Stimulated activated CD8-positive, alpha-beta memory T cell treated with anti-CD3 and anti-CD28 coated beads, Interleukin-4, amount 100 ng/mL, for 24 hours (primary cell): Measurements from ENCODE around the gene PDGFD.

Source experiments
- DNase-seq: peaks from one replicate; pipeline ENCODE4 v3.0.0-alpha.2; 2020; ENCODE audit warnings: low read depth

Gene PDGFD

DNA sequence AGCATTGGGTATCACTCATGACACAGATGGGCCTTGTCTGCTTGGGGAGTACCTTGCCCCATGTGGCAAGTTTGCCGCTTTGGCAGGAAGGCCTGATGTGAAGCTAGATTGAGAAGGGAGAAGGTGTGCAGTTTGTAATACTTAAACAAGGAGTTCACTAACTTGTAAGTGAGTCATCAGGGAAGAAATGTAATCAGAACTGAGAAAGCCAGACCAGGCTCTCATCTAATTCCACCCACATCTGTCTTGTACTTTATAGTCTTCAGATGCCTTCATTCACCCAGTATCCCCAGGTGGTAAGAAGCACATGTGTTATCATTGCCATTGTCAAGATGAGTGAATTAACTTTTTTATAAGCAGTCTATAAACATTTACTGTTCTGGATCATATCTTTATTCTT lies 243.5 kb downstream of the PDGFD start:
- no peak for DNase-seq

DNA sequence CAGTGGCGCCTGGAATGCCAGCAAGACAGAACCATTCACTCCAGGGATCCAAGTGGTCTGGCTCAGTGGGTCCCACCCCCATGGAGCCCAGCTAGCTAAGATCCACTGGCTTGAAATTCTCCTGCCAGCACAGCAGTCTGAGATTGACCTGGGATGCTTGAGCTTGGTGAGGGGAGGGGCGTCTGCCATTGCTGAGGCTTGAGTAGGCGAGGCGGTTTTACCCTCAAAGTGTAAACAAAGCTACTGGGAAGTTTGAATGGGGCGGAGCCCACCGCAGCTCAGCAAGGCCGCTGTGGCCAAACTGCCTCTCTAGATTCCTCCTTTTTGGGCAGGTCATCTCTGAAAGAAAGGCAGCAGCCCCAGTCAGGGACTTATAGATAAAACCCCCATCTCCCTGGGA lies 253.2 kb downstream of the PDGFD start:
- DNase-seq: no peak

GRCh38 chr11:103907548-103908455 lies 256.1 kb downstream of the PDGFD start:
- no peak for DNase-seq

DNA sequence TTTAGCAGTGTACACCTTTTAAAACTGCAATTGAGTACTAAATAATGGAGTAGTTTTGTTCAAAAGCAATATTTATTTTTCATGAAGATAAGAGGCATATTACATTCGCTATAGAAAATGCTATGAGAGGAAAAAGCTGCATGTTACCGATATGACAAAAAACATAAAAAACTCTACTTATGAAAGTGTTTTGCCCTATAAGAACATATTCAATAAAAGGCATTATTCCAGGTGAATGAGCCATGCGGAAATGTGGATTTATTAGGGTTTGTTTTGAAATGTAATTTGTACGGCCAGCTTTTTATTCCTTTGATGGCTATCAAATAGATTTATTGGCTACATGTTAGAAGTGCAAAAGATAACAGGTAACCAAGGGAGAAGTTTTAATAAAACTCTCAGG lies 256.8 kb downstream of the PDGFD start:
- DNase-seq: no peak

DNA sequence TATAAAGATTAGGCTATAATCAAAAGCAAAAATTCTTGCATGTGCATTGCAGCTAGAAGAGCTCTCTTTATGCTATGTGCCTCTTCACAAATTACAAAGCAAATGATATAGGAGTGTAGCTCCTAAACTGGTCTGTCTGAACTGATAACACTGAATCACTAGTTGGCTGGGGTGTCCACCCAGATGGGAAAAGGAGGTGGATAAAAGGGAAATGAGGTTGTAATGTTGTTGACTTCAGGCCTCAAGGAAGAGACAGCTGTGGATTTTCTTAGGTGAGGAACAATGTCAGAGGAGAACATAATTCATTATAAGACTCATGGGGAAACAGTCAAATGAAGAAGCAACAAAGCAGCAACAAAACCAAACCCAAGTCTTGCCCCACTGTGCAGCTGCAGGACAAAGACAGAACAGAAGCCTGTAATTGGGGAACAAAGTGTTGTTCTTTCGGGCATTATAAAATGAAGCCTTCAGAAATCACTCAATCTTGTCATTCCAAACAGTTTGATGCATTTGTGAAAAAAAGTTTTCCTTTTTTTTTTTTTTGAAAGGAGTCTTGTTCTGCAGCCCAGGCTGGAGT lies 257.6 kb downstream of the PDGFD start:
- DNase-seq: no peak

DNA sequence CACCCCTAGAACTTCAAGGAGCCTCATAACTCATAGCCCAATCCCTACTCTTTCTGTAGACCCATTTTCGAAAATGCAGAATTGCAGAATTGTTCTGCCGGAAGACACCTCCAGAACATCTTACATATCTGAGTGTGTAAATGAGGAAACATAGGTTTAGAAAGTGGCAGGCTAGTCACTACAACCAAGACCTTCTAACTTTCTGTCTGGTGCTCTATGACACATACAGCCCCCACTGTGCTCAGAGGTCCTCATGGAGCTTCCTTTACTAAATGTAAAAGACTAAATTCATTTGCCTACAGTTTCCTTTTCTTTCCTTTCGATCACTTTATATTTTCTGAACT lies 259.7 kb downstream of the PDGFD start:
- no peak for DNase-seq

GRCh38 chr11:103903621-103904323 lies 260.2 kb downstream of the PDGFD start:
- DNase-seq: no peak

DNA sequence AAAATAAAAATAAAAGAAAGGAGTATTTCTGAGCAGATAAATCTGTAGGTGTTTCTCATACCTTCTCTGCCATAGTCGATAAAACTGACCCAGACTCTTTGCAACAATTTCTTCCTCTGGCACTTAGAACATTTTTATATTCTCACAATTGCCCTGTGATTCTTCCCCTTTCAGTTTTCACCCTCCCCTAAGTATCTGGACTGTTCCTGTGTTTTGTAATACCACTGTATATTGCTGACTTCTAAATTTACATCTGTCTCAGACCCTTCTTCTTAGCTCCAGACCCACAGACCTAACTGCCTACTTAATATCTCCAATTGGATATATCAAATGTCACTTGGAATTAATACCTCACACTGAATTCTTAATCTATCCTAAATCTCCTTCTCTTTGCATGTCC lies 261.0 kb downstream of the PDGFD start:
- DNase-seq: no peak

DNA sequence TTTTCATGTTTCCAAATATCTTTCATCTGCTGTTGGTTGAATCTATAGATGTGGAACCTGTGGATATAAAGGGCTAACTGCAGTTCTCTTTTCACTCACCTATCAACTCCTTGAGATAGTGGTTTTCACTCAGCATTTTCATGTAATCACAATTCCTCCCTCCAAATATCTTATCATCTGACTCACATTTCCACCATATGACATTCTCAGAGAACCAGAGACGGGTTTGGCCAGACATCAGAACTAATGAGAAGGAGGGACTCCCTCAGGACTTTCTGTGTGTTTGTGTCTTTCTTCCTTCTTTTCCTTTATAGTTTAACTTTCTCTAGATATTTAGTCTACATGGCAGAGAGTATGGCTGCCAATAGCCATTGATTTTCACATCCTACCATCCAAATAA lies 262.3 kb downstream of the PDGFD start:
- no peak for DNase-seq

DNA sequence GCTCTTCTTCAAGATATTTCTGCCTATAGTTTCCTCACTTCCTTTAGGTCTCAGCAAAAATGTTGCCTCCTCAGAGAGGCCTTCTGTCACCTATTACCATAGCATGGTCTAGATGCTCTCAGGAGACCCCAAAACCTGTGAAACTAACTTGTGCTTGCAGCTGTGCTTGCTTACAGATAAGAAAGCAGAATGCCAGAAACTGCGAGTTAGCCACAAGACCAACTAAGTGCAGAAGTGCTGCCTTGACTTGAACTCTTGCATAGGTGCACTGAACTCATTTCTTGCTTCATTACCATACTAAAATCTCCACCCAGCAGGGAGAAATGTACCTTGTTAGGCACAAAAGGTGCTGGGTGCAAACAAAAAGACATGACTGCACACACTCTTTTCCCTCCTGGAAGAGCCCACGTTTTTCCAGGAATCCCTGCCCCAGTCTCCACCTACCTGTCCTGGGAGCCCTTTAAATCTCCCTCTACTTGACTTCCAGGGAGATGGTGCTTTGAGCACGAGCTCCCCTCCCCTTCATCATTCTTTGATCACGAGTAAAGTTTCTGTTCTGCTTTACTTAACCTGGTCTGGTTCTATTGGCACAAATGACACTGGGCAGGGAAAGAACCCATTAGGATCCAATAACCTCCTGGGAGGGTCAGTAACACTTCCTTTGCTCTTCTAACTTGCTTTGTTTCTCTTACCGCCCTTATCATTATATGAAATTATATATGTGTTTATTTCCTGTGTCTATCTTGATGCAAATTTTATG lies 265.2 kb downstream of the PDGFD start:
- DNase-seq: no peak

- DNase-seq: no peak
Observed at GRCh38 chr11:103898065-103898464, 265.9 kb downstream of the PDGFD start.

DNA sequence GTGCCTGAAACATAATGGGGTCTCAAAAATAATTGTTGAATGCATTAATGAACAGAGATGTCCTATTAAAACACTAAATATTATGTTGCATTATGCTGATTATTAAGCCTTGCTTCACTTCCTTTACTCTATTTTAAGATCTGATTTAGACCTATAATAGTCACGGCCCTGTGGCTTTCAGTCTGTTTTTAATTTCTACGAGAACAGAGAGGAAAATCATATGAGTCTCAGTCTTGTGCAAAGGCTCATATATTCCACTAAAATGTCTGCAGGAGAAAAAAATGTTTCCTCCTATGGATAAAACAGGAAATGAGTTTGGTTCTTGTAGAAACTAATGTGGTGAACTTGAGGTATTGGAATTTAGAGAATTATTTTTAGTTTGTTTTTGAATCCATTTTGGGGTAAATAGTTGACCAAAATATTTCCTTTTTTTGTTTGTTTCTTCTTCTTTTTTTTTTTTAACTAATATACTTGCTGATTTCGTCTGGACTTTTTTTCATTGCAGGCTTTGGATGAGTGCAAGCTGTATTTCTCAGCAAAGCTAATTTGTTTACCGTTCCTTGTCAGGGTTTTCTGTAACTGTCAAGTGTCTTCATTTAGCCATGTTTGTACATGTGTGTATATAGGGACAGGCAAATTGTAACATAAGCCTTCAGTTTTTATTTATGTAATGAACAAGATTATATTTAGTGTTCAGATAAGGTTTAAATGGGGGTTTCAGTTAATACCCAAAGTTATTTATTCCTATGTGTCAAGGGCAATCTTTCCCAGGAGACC lies 266.6 kb downstream of the PDGFD start:
- DNase-seq: no peak

DNA sequence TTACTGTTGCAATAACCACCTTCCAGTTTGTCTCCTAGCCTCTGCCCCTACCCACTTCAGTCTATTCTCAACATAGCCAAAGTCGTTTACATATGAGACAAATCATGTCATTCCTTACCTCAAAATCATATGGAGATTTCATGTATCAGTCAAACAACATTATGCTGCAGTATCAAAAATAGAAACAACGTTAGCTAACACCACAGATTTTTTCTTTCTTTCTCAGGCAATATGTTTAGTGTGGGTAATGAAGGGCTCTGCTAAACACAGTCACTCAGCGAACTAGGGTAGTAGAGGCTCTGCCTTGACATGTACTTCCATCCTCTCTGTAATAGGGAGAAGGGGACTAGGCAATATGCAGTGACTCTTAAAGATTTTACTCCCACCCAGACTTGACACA lies 268.8 kb downstream of the PDGFD start:
- no peak for DNase-seq

DNA sequence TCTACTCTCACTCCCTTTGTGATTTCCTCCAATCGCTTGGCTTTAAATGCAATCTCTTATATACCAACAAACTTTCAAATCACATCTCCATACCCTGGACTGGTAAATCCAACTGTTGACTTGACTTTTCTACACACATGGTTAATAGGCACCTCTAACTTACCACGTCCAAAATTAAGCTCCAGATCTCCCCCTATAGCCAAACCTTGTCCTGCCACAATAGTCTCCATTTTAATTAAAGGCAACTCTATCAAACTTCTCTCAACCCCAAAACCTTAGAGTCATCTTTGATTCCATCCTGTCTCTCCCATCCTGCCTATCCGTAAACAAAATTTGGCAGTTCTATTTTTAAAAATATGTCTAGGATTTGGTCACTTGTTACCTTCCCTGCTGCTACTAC lies 269.3 kb downstream of the PDGFD start:
- no peak for DNase-seq

DNA sequence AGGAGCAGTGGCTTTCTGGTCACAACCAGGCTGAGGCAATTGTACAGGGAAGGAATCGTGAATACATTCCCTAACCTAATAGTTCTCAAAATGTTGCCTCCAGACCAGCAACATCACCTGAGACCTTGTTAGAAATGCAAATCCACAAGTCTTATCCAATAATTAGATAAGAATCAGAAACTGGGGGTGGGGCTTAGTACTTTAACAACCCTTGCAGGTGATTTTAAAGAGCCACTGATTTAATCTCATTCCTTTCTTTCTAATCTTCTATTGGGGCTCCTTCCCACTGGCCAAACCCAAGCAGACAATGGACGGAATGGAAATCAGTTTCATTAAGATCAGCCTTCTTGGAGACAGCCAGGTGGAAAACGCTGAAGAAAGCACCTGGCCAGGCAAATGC lies 269.9 kb downstream of the PDGFD start:
- no peak for DNase-seq

DNA sequence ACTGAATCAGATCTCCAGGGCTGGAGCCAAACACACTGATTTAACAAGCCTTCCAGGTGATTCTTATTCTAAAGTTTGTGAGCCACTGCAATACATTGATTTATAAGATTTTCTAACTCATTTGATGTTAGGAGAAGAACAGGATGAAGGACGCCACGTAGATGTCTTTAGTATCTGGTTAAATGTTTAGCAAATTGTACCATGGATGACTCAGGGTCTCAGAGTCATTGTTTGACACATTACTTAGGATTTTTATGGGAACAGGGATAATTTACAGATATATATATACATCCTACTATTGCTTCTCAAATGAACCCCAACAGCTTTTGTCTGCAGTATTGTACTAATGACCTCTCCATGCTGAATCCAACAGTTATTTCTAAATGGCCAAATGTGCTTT lies 270.6 kb downstream of the PDGFD start:
- no peak for DNase-seq

- DNase-seq: no peak
Observed at GRCh38 chr11:103892603-103893002, 271.3 kb downstream of the PDGFD start.

GRCh38 chr11:103890654-103891053 lies 273.3 kb downstream of the PDGFD start:
- DNase-seq: no peak

DNA sequence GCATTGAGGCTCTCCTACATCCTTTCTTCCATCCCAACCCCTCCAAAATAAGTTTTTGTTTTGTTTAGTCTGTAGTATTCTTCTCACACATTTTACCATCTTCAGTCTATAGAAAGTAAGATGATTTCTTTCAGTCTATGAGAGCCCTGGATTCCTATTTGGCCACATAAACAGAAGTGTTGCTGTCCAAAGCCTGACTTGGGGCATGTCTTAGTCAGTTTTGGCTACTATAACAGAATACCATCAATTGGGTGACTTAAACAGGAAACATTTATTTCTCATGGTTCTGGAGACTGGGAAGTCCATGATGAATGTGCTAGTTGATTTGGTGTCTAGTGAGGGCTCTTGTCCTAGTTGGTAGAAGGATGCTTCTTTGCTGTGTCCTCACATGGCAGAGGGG lies 274.3 kb downstream of the PDGFD start:
- DNase-seq: no peak

DNA sequence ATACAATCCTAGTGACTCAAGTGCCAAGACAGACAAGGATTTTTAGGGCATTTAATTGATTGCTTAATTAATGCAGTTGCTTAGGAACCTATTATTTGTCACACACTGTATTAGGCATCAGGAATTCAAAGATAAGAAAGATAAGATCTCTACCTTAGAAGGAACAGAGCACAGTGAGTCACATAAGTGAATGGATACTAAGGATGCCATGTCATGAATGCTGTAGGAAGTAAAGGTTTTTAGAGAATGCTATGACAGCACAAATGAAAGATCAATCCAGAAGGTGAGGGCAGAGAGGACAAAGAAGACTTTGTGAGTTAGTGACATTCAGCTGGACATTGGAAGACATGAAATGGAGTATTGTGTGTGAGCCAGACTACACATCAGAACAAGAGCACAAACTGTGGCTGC lies 275.4 kb downstream of the PDGFD start:
- DNase-seq: no peak

GRCh38 chr11:103887001-103887658 lies 276.8 kb downstream of the PDGFD start:
- DNase-seq: no peak
